ENCODE results near the gene DPP4. TPM values are rescaled to one million over a fixed set of nuclear protein-coding genes. Genes with fewer than 3 reads are reported as not detected.
"Not testable (repeated sequence)": the region's sequence is repeated elsewhere in the genome, so short reads cannot be mapped to it uniquely, and the experiment has no call there.

DPP4 gene
- total RNA-seq, 4 donors from 2014 or later, result 1.6 to 5.3 (median 3.8) TPM

DNA sequence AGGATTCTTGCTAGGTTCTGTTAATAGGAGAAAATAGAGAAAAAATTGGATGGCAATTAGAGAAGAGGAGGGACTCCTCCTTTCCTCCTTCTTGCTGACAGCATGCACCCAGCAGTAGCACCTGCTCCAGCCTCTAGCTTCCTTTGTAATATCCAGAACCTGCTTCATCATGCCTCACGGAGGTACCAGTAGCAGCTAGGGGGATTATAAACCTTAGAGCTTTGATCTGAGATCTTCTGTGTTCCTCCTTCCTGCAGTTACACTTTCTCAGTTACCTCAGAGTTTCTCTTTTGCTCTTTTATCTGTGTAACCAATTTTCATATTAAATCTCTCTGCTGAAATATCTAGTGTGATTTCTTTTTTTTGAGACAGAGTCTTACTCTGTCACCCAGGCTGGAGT, 16.6 kb downstream of the DPP4 start:
- Histone ChIP-seq H3K4me3 (no peak overlapping the region), H3K36me3 (no peaks in the 10 kb centered on the region), H3K27me3 (no peaks in the 10 kb centered on the region), H3K27ac (no peak overlapping the region), H3K4me1 (no peaks in the 10 kb centered on the region), H3K9me3 (peaks cover 9% of the 10 kb centered on the region)
- DNase-seq (ENCODE audit: low spot score in 2 of 2), result no peak
- 80% methylated on average over 1 of the region's 1 CpG for WGBS
- TF ChIP-seq POLR2A (IDR thresholded peaks at IDR 0.05), result no peak
- TF ChIP-seq CTCF (IDR thresholded peaks at IDR 0.05), result no peak
- no peak for TF ChIP-seq POLR2AphosphoS5 (IDR thresholded peaks at IDR 0.05)
- no peak for TF ChIP-seq EP300 (IDR thresholded peaks at IDR 0.05)

DNA sequence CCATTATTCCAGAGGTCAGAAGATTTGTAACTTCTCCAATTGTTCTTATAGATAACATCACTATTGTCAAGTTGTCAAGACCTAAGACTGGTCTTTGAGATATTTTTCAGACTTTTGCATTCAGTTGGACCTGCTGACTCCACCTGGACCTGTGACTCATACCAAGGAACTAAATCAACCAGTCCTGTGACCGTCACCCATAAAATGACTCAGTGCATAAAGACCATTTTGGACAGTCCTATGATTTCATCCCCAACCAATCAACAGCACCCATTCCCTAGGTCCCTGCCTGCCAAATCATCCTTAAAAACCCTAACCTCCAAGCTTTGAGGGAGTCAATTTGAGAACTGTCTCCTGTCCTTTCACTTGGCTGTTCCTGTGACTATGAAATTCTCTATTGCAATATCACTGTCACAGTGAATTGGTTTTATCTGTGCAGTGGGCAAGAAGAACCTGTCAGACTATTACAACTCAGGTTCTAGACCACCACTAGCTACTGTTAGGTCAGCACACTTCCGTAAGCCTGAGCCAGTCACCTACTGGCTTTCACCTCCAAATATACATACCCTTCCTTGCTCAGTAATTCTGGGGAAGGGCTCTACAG, 17.1 kb downstream of the DPP4 start:
- H3K9me3 ChIP-seq, result peaks cover 9% of the 10 kb centered on the region
- H3K4me1 ChIP-seq, result no peaks in the 10 kb centered on the region
- H3K27me3 ChIP-seq, result no peaks in the 10 kb centered on the region
- H3K36me3 ChIP-seq, result no peaks in the 10 kb centered on the region
- H3K4me3 ChIP-seq, result no peak overlapping the region
- no peak for TF ChIP-seq EP300 (IDR thresholded peaks at IDR 0.05)
- no peak for TF ChIP-seq POLR2AphosphoS5 (IDR thresholded peaks at IDR 0.05)
- no peak for TF ChIP-seq POLR2A (IDR thresholded peaks at IDR 0.05)
- no peak for TF ChIP-seq CTCF (IDR thresholded peaks at IDR 0.05)
- no peak overlapping the region for H3K27ac ChIP-seq
- DNase-seq (ENCODE audit: low spot score in 2 of 2), result no peak
- WGBS, result 56% methylated on average over 2 of the region's 2 CpGs

DNA sequence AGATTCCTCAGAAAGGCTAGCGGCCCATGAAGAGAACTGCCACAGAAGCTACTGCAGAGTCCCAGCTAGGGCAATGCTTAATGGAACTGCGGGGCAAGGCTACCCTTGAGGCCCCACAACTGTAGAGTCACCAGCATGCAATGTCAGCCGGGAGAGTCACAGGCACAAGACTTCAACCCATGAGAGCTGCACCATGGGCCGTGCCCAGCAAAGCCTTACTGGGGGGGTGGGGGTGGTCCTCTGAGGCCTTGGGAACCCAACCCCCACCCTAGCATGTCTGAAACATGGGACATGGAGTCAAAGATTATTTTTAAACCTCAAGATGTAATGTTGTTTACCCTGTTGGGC, 20.2 kb downstream of the DPP4 start:
- Histone ChIP-seq H3K9me3 (peaks cover 9% of the 10 kb centered on the region), H3K27me3 (no peaks in the 10 kb centered on the region), H3K36me3 (no peaks in the 10 kb centered on the region), H3K4me1 (peaks cover 6% of the 10 kb centered on the region), H3K4me3 (no peak overlapping the region), H3K27ac (no peak overlapping the region)
- no peak for TF ChIP-seq POLR2A (IDR thresholded peaks at IDR 0.05)
- no peak for TF ChIP-seq EP300 (IDR thresholded peaks at IDR 0.05)
- TF ChIP-seq CTCF (IDR thresholded peaks at IDR 0.05), result no peak
- no peak for TF ChIP-seq POLR2AphosphoS5 (IDR thresholded peaks at IDR 0.05)
- WGBS, result 93% methylated on average over 3 of the region's 4 CpGs
- DNase-seq (ENCODE audit: low spot score in 2 of 2), result no peak

- DNase-seq (ENCODE audit: low spot score in 2 of 2), result no peak
- Histone ChIP-seq H3K9me3 (peaks cover 9% of the 10 kb centered on the region), H3K27ac (no peak overlapping the region), H3K4me3 (no peak overlapping the region), H3K36me3 (no peaks in the 10 kb centered on the region), H3K27me3 (no peaks in the 10 kb centered on the region), H3K4me1 (peaks cover 6% of the 10 kb centered on the region)
- WGBS, result 73% methylated on average over 6 of the region's 6 CpGs
- TF ChIP-seq EP300 (IDR thresholded peaks at IDR 0.05) (no peak), POLR2AphosphoS5 (IDR thresholded peaks at IDR 0.05) (no peak), CTCF (IDR thresholded peaks at IDR 0.05) (no peak), POLR2A (IDR thresholded peaks at IDR 0.05) (no peak)
Measured at GRCh38 chr2:162053066-162053807, 20.8 kb downstream of the DPP4 start.

GRCh38 chr2:162050513-162050961, 23.5 kb downstream of the DPP4 start:
- H3K27me3 ChIP-seq, result no peaks in the 10 kb centered on the region
- no peak overlapping the region for H3K4me3 ChIP-seq
- no peaks in the 10 kb centered on the region for H3K36me3 ChIP-seq
- H3K27ac ChIP-seq, result peak overlapping the region; percentile 25
- peaks cover 6% of the 10 kb centered on the region for H3K4me1 ChIP-seq
- H3K9me3 ChIP-seq, result no peaks in the 10 kb centered on the region
- DNase-seq (ENCODE audit: low spot score in 2 of 2), result no peak
- WGBS, result 66% methylated on average over 8 of the region's 8 CpGs
- no peak for TF ChIP-seq POLR2A (IDR thresholded peaks at IDR 0.05)
- no peak for TF ChIP-seq EP300 (IDR thresholded peaks at IDR 0.05)
- no peak for TF ChIP-seq POLR2AphosphoS5 (IDR thresholded peaks at IDR 0.05)
- TF ChIP-seq CTCF (IDR thresholded peaks at IDR 0.05), result no peak

GRCh38 chr2:162049089-162049488, 24.9 kb downstream of the DPP4 start:
- not testable (repeated sequence) for H3K36me3 ChIP-seq; H3K4me3 ChIP-seq; DNase-seq (ENCODE audit: low spot score in 2 of 2); H3K27ac ChIP-seq; H3K9me3 ChIP-seq; H3K27me3 ChIP-seq; H3K4me1 ChIP-seq
- 98% methylated on average over 3 of the region's 3 CpGs for WGBS
